Panc1 (cell line): ENCODE data around the gene DPYD. TPM values are rescaled to one million over a fixed set of nuclear protein-coding genes. Genes with fewer than 3 reads are reported as not detected.

Experiments used
- ATAC-seq: fragments of 200-7000 bp; cut with Tn5 transposase; 2 replicates; pipeline ENCODE4 v1.9.1; 2020; ENCODE audit warnings: mild to moderate bottlenecking, moderate library complexity
- BruUV-seq: library from RNA; stranded (reverse); fragments of 400-500 nt; replicated peaks from 2 replicates; lab custom pipeline; 2021; lab: Mats Ljungman, UMichigan
- CTCF ChIA-PET: fragments of 300-600 bp; sonication (Branson Sonifier 250); formaldehyde crosslinking; loops from one replicate; lab custom pipeline; 2022; ENCODE audit warnings: antibody characterized with exemption; lab: Charles Lee
- POLR2A ChIA-PET: fragments of 300-600 bp; sonication (Branson Sonifier 250); formaldehyde crosslinking; loops from one replicate; lab custom pipeline; 2022; ENCODE audit warnings: antibody characterized with exemption; lab: Charles Lee
- DNase-seq: peaks from one replicate; pipeline ENCODE4 v3.0.0-alpha.2; 2010; ENCODE audit warnings: low read depth, low spot score
- H3K27ac ChIP-seq: 2 replicates; pipeline ENCODE4 v1.5.1; 2011; ENCODE audit warnings: mild to moderate bottlenecking, low read length, inconsistent platforms
- H3K27me3 ChIP-seq: fragments of 200-500 bp; sonication (Bioruptor generic); 2 replicates; pipeline ENCODE4 v1.6.0; 2014; ENCODE audit warnings: low read length, inconsistent platforms; ENCODE audit not compliant: control insufficient read depth, insufficient read depth
- H3K36me3 ChIP-seq: fragments of 200-500 bp; sonication (Bioruptor generic); 2 replicates; pipeline ENCODE4 v1.5.1; 2014; ENCODE audit warnings: inconsistent platforms, mild to moderate bottlenecking, low read length, moderate library complexity; ENCODE audit not compliant: control insufficient read depth, insufficient read depth
- H3K4me1 ChIP-seq: 2 replicates; pipeline ENCODE4 v1.5.1; 2011; ENCODE audit warnings: inconsistent platforms, mild to moderate bottlenecking, low read length, moderate library complexity; ENCODE audit not compliant: control insufficient read depth, insufficient read depth
- H3K4me3 ChIP-seq, 2 experiments: 2 replicates each; pipeline ENCODE4 v1.5.1; 2011 to 2012; ENCODE audit warnings: low read depth in 2 of 2, low read length in 2 of 2, mild to moderate bottlenecking in 2 of 2, inconsistent platforms in 1 of 2, moderate library complexity in 1 of 2
- H3K9me3 ChIP-seq: fragments of 200-500 bp; sonication (Bioruptor generic); 2 replicates; pipeline ENCODE4 v1.5.1; 2014; ENCODE audit warnings: low read depth, mild to moderate bottlenecking, inconsistent platforms, low read length, moderate library complexity; ENCODE audit not compliant: control insufficient read depth, insufficient read depth
- POLR2AphosphoS5 ChIP-seq: IDR thresholded peaks from 2 replicates; pipeline ENCODE4 v1.6.1; 2012; ENCODE audit warnings: mild to moderate bottlenecking, low read depth, low read length, moderate library complexity
- REST ChIP-seq, 2 experiments: IDR thresholded peaks; 2 replicates each; pipeline ENCODE4 v1.6.1; 2011 to 2012; ENCODE audit warnings: low read depth in 2 of 2, control low read depth in 1 of 2, low read length in 1 of 2, mild to moderate bottlenecking in 1 of 2, moderate library complexity in 1 of 2; ENCODE audit not compliant: insufficient read depth in 1 of 2
- SIN3A ChIP-seq: IDR thresholded peaks from 2 replicates; pipeline ENCODE4 v1.6.1; 2012; ENCODE audit warnings: low read depth, mild to moderate bottlenecking, low read length, moderate library complexity, borderline replicate concordance; ENCODE audit not compliant: insufficient read depth
- TCF7L2 ChIP-seq: IDR thresholded peaks from 2 replicates; pipeline ENCODE4 v1.6.1; 2011; ENCODE audit warnings: mild to moderate bottlenecking, low read depth, low read length, inconsistent platforms
- in situ Hi-C: cut with HindIII; loops from 2 replicates; pipeline ENCODE4 v1.10.0; 2016; ENCODE audit warnings: low sequenced_read_pairs, low pct_unique_long_range_greater_than_20kb
- intact Hi-C: fragments of 100-400 bp; cut with micrococcal nuclease; formaldehyde crosslinking; loops from one replicate; pipeline ENCODE4 v1.10.0; 2022; ENCODE audit not compliant: unreplicated experiment
- total RNA-seq: library from RNA; stranded (reverse); gene quantifications from one replicate; pipeline ENCODE4 v1.2.1, GENCODE V29; 2021; ENCODE audit not compliant: unreplicated experiment
- TF ChIP-seq, protein P1 (sequence below): fragments of 450-650 bp; IDR thresholded peaks from 2 replicates; pipeline ENCODE4 v1.5.1; 2017; ENCODE audit warnings: mild to moderate bottlenecking

DPYD gene
- total RNA-seq, 1 experiment from 2014 or later, result 2.0 TPM

DNA sequence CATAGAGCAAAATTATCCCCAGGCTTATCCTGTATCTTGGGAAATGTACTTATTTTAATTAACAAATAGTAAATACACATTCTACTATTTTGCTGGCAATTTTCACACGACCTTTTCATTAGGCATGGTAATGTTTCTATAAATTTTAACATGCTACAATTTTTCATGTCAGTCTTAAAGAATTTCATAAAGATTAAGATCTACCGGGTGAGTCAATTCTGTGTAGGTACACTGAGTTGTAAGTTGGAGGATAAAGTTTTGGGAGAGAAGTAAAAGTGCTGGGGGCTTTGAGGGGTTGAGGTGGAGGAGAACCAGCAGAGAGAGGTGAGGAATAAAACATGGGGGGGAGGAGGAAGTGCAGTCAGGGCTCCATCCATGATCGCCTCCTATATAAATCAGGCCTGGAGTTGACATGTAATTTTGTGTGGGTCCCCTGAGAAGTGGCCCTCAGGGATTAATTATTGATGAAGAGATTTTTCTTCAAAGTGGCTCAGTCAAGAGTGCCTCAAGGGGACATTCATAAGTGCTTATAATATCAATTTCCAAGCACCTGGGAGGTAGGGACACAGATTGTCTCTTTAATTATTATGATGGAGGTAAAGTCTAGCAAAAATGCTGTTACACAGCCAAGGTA is 7.2 kb downstream of the DPYD start:
- H3K36me3 ChIP-seq, result no peaks in the 10 kb centered on the region
- ChIA-PET POLR2A (no interaction called here), CTCF (no interaction called here)
- no peaks in the 10 kb centered on the region for H3K4me1 ChIP-seq
- DNase-seq (no peak), ATAC-seq (no peak)
- H3K4me3 ChIP-seq, result no peak overlapping the region
- no TSS peak for BruUV-seq
- no peaks in the 10 kb centered on the region for H3K27me3 ChIP-seq
- intact Hi-C loops, result no loop called here
- in situ Hi-C loops, result no loop called here
- H3K9me3 ChIP-seq, result no peaks in the 10 kb centered on the region
- TF ChIP-seq SIN3A, result no peak
- no peak for TF ChIP-seq TCF7L2
- no peak overlapping the region for H3K27ac ChIP-seq

DNA sequence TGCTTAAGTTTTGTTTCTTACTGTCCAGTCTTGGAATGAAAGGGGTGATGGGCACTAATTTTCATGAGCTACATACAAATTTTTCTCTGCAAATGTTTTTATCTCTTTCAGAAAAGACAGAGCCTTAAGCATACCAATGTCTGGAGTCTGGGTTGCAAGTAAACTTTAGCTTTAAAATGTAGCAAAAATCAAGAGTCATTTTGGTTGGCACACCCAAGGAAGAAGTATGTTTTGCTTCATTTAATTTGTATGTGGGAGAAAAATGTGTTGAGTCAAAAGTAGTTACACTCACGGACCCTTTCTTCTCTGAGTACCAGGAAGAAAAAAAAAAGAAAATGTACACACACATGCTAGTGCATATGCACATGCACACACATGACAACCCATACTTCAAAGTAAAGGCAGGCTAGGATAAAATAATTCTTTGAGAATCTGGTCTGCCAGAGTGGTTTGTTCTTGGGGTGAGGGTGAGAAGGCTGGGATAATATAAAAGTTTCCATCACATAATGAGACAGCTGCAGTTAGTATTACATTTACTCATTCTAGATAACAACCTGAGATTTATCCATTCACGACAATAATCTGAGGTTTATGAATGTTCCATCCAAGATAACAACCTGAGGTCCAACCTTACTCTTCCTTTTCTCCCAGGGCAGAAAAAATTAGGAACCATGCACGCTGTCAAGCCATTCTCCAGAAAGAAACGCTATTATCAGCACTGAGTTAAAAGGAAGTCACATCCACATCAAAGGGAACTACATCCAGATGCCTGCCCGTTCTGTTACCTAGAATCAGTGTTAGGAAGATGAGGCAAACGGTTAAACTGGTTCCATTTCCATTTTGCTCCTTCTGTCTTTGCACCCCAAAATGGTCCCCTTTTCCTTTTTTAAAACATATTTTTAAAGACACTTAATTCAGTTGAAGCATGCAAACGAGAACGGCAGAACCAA is 9.3 kb downstream of the DPYD start:
- no TSS peak for BruUV-seq
- TF ChIP-seq TCF7L2 (no peak), REST (IDR thresholded peaks at IDR 0.05; ENCODE audit: insufficient read depth in 1 of 2, low read depth in 2 of 2, low read length in 1 of 2) (no peak), POLR2AphosphoS5 (no peak), SIN3A (no peak)
- TF ChIP-seq, protein P1, sequence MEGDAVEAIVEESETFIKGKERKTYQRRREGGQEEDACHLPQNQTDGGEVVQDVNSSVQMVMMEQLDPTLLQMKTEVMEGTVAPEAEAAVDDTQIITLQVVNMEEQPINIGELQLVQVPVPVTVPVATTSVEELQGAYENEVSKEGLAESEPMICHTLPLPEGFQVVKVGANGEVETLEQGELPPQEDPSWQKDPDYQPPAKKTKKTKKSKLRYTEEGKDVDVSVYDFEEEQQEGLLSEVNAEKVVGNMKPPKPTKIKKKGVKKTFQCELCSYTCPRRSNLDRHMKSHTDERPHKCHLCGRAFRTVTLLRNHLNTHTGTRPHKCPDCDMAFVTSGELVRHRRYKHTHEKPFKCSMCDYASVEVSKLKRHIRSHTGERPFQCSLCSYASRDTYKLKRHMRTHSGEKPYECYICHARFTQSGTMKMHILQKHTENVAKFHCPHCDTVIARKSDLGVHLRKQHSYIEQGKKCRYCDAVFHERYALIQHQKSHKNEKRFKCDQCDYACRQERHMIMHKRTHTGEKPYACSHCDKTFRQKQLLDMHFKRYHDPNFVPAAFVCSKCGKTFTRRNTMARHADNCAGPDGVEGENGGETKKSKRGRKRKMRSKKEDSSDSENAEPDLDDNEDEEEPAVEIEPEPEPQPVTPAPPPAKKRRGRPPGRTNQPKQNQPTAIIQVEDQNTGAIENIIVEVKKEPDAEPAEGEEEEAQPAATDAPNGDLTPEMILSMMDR, result no peak
- ATAC-seq (no peak), DNase-seq (no peak)
- CTCF ChIA-PET, result no interaction called here
- POLR2A ChIA-PET, result interaction anchor here (0.7 kb wide), 1 partner anchor 351 kb away, joined by 3 read pairs; no protein-coding TSS in a partner anchor
- no peaks in the 10 kb centered on the region for H3K36me3 ChIP-seq
- H3K4me1 ChIP-seq, result no peaks in the 10 kb centered on the region
- H3K4me3 ChIP-seq, result no peak overlapping the region
- intact Hi-C loops (no loop called here), in situ Hi-C loops (no loop called here)
- H3K27me3 ChIP-seq, result no peaks in the 10 kb centered on the region
- no peak overlapping the region for H3K27ac ChIP-seq
- no peaks in the 10 kb centered on the region for H3K9me3 ChIP-seq
